Adrenal gland (tissue), 12 donors: Measurements from ENCODE around the gene CD33. TPM values are rescaled to one million over a fixed set of nuclear protein-coding genes. Genes with fewer than 3 reads are reported as not detected.
A peak's percentile ranks its signal among the peaks of the same experiment; 100 is the strongest.

Source experiments
- DNase-seq, 7 donors: peaks; one replicate each; pipeline ENCODE4 v3.0.0-alpha.2; 2019 to 2020
- H3K27ac ChIP-seq, 5 donors: fragments of 200-600 bp; sonication (generic) in 4 of 5; 1 replicate in 3 of 5; 2 replicates in 2 of 5; pipeline versions ENCODE4 v1.5.1 to v1.8.0; 2016 to 2020; ENCODE audit warnings: mild to moderate bottlenecking in 1 of 5
- H3K27me3 ChIP-seq: fragments of 200-600 bp; 2 replicates; pipeline ENCODE4 v1.8.0; 2021
- H3K36me3 ChIP-seq, 2 donors: fragments of 200-600 bp; replicated peaks in 1 of 2; 1 replicate in 1 of 2; 2 replicates in 1 of 2; pipeline versions ENCODE4 v1.5.1 to v1.8.0; 2018 to 2022
- H3K4me1 ChIP-seq, 2 donors: fragments of 200-600 bp; replicated peaks in 1 of 2; 1 replicate in 1 of 2; 2 replicates in 1 of 2; pipeline versions ENCODE4 v1.5.1 to v1.8.0; 2018 to 2021
- H3K4me3 ChIP-seq, 4 donors: fragments of 200-600 bp; sonication (generic) in 3 of 4; one replicate each; pipeline ENCODE4 v1.5.1; 2016 to 2018
- H3K9me3 ChIP-seq, 3 donors: fragments of 200-600 bp; sonication (generic) in 1 of 3; replicated peaks in 1 of 3; 1 replicate in 2 of 3; 2 replicates in 1 of 3; pipeline versions ENCODE4 v1.5.1 to v1.8.0; 2016 to 2021
- POLR2A ChIP-seq, 2 donors: fragments of 450-650 bp; IDR thresholded peaks; one replicate each; pipeline ENCODE4 v1.6.1; 2017; ENCODE audit warnings: antibody characterized with exemption in 2 of 2, mild to moderate bottlenecking in 2 of 2, moderate library complexity in 1 of 2
- WGBS, 4 donors: extraction: QIAGEN DNeasy Blood & Tissue Kit in 2 of 4; methylation state at CpG; one replicate each; pipeline versions ENCODE4 v1.1.5 to v1.1.7; 2013 to 2017; 5-methylcytosine and 5-hydroxymethylcytosine counted together
- intact Hi-C, 2 donors: fragments of 100-400 bp; cut with DNase I; formaldehyde crosslinking; loops; one replicate each; pipeline versions ENCODE4 v1.14.1 to v1.15.0; 2022 to 2023
- polyA plus RNA-seq, 3 donors: library from polyadenylated mRNA; stranded (reverse); fragments of 200-250 nt in 2 of 3; fragments of 350-450 nt in 1 of 3; fragmentation: Illumina TruSeq in 1 of 3; extraction: RNeasy Lipid Tissue Mini Kit (QIAGEN cat#74804) in 1 of 3; gene quantifications; one replicate each; pipeline ENCODE4 v1.2.3, GENCODE V29; 2013 to 2014
- total RNA-seq, 9 donors: library from RNA; depleted of rRNA in 4 of 9; stranded (reverse); fragments of >200 nt in 4 of 9; fragments of 120-200 nt in 1 of 9; fragmentation: NEBNext Ultra II Directional in 1 of 9; extraction: Animal tissue kit (Norgen Biotek cat#: 25700) in 1 of 9; gene quantifications; one replicate each; pipeline versions ENCODE4 v1.1.0 to v1.2.4, GENCODE V29; 2013 to 2023
- TF ChIP-seq, protein P1 (sequence below), 6 experiments: fragments of 450-650 bp in 4 of 6; fragments of 200-600 bp in 2 of 6; sonication (generic) in 1 of 6; IDR thresholded peaks; 1 replicate in 5 of 6; 2 replicates in 1 of 6; pipeline versions ENCODE4 v1.5.1 to v1.8.0; 2016 to 2021; ENCODE audit warnings: antibody characterized with exemption in 6 of 6, mild to moderate bottlenecking in 2 of 6, moderate library complexity in 1 of 6
- donor health status: healthy with polysubstance abuse.
- donor health status: Bipolar disorder and iron deficiency.
- donor health status: DM: yes; HTN: yes; CAD: no.
- donor health status: DM: no; HTN: no; CAD: no.
- donor health status: DM: no; HTN: no; CAD: no.
- donor health status: DM: yes; HTN: yes; CAD: no.

CD33 gene
- total and polyA plus RNA-seq, 12 donors, result 2.2 to 21.8 (median 11.4) TPM

DNA sequence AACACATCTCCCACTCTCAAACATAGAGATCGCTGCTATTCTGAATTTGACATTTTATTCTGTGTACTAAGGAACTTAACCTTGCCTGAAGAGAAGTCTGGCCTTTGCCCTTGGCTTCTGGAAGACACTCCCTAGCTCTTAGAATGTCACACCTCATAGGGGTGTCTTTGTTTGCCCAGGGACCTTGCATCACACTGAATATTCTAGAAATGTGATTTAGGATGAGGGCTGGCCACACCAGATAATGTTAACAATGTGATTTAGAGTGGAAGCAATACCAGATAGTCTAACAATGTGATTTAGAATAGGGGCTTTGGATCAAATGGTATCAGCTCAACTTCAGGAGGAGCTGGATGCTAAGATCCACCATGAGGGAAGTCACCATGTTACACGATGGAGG lies 32.6 kb downstream of the CD33 start:
- intact Hi-C loops, result no loop called here
- Histone ChIP-seq H3K4me1 (no peaks in the 10 kb centered on the region), H3K9me3 (no peaks in the 10 kb centered on the region), H3K27me3 (peaks cover 2% of the 10 kb centered on the region), H3K36me3 (no peaks in the 10 kb centered on the region), H3K4me3 (no peak overlapping the region), H3K27ac (no peak overlapping the region)
- no peak for DNase-seq
- TF ChIP-seq POLR2A (IDR thresholded peaks at IDR 0.05), result no peak
- TF ChIP-seq, protein P1, sequence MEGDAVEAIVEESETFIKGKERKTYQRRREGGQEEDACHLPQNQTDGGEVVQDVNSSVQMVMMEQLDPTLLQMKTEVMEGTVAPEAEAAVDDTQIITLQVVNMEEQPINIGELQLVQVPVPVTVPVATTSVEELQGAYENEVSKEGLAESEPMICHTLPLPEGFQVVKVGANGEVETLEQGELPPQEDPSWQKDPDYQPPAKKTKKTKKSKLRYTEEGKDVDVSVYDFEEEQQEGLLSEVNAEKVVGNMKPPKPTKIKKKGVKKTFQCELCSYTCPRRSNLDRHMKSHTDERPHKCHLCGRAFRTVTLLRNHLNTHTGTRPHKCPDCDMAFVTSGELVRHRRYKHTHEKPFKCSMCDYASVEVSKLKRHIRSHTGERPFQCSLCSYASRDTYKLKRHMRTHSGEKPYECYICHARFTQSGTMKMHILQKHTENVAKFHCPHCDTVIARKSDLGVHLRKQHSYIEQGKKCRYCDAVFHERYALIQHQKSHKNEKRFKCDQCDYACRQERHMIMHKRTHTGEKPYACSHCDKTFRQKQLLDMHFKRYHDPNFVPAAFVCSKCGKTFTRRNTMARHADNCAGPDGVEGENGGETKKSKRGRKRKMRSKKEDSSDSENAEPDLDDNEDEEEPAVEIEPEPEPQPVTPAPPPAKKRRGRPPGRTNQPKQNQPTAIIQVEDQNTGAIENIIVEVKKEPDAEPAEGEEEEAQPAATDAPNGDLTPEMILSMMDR (IDR thresholded peaks at IDR 0.05), result no peak
- WGBS, 4 donors, result 61 to 85% (median 68%) methylated on average over 2 of the region's 2 CpGs

DNA sequence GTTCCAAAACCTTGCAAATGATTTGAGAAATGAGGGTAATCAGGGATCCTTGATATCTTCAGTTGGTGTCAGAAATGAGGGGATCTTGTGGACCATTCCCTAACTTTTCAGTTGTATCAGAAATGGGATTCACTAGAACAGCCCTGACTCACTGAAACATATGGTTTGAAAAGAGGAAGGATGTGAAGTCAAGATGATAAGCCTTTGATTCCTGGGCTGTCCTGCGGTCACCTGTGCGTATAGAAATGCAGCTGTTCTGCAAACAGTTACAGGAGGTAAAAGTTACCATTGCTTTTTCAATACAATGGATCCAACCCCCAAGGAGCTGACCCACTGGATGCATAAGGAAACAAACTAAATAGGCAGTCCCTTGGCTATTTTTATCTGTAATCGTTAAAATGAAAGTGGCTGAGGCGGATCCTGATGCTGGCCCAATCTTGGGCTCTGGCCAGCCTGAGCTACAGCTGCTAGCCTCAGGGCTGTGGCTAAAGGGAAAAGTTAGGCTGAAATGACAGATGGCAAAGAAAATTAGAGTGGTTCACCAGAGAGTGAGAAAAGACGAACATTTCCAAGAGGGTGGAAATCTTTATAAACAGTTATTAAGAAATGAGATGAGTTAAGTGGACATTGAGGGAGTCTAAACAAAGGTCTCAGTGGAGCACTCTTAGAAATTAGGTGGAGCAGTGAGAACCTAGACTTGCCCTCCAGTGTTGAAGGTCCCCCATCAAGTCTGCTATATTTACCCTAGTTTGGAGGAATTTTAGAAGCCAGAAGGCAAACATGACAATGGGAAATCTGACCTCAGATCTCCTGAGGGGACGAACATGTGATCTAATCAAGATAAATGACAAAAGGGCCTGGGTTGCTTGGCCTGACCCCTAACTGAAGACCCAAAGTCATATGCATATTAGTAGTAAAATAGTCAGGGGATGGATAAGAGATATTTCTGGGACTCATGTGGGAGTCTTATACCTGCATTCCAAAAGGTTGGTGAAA lies 33.6 kb downstream of the CD33 start:
- Histone ChIP-seq H3K4me1 (no peaks in the 10 kb centered on the region), H3K27me3 (peaks cover 7% of the 10 kb centered on the region), H3K9me3 (no peaks in the 10 kb centered on the region), H3K36me3 (no peaks in the 10 kb centered on the region), H3K4me3 (no peak overlapping the region), H3K27ac (no peak overlapping the region)
- DNase-seq, result peak in 1 of 7 donors; percentile 5
- WGBS, 4 donors, result 47 to 65% (median 62%) methylated on average over 6 of the region's 6 CpGs
- no peak for TF ChIP-seq POLR2A (IDR thresholded peaks at IDR 0.05)
- TF ChIP-seq, protein P1 (IDR thresholded peaks at IDR 0.05), result no peak
- intact Hi-C loops, result no loop called here

DNA sequence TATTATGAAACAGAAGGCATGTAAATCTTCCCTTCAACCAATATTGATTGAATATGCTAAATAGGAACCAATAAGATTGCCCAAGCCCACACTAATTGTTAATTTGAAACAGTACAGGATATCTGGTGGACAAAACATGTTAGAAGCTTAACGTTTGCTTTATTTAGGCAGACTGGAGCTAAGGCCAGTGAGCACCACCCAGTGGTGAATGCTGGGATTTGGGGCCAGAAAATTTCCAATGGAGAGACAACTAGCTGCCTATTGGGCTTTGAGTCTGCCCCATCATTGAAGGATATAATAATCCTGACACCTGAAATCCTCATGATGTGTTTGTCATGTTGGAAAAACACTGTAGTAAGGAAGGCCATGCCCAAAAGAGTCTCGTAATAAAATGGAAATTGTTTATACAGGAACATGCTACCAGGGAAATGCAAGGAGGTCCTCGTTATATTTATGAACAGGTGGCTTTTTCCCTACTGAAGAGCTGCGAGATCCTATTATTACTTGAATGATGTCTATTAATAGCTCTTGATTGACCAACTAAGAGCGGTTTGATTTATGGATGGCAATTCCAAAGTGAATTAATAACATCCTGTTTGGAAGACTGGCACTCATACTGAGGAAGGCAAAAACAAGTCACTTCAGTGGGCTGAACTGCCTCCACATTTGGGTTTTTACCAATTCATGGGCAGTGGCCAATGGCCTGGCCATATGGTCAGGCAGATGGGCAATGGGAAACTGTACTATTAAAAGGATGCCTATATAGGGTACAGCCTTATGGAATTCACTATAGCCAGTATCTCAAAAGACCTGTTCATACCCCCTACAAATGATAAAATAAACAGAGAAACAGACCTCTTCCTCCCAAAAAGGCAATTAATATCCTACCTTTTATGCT lies 34.7 kb downstream of the CD33 start:
- H3K4me3 ChIP-seq, result no peak overlapping the region
- 21 to 29% (median 26%) methylated on average over 5 of the region's 5 CpGs for WGBS, 4 donors
- peak; percentile 20 to 67 (median 30) for DNase-seq
- H3K4me1 ChIP-seq, result no peaks in the 10 kb centered on the region
- no peak overlapping the region for H3K27ac ChIP-seq
- no peaks in the 10 kb centered on the region for H3K9me3 ChIP-seq
- intact Hi-C loops, result no loop called here
- H3K36me3 ChIP-seq, result no peaks in the 10 kb centered on the region
- peaks cover 7% of the 10 kb centered on the region for H3K27me3 ChIP-seq
- no peak for TF ChIP-seq POLR2A (IDR thresholded peaks at IDR 0.05)
- TF ChIP-seq, protein P1 (IDR thresholded peaks at IDR 0.05), result peak; percentile 42 to 69 (median 56)

DNA sequence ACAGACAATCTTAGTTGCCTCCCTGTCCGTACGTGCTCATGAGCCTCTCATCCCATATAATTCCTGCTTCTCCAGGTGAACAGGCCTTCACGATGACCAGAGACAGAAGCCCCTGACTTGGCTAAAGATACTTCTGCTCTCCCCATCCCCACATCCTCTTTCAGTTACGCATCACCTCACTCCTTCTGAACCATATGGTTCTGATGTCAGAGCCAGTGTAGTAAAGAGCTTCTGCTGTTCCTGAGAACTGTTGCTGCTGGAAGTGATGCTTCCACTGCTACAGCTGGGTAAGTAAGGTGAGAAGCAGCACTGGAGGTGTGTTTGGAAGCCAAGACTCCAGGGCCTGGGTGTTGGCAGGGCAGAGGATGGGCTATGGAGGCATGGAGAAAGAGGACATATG lies 38.9 kb downstream of the CD33 start:
- Histone ChIP-seq H3K9me3 (no peaks in the 10 kb centered on the region), H3K36me3 (no peaks in the 10 kb centered on the region), H3K4me3 (no peak overlapping the region), H3K4me1 (no peaks in the 10 kb centered on the region), H3K27ac (no peak overlapping the region), H3K27me3 (peaks cover 7% of the 10 kb centered on the region)
- WGBS, 4 donors, result 67 to 76% (median 70%) methylated on average over 4 of the region's 4 CpGs
- intact Hi-C loops, result no loop called here
- TF ChIP-seq POLR2A (IDR thresholded peaks at IDR 0.05), result no peak
- TF ChIP-seq, protein P1 (IDR thresholded peaks at IDR 0.05), result no peak
- no peak for DNase-seq
